GM21367 (cell line): ENCODE results near the gene FOXO6.

Source experiments
- ATAC-seq: cut with Tn5 transposase; IDR thresholded peaks from one replicate; pipeline ENCODE4 v1.9.1; 2021; ENCODE audit not compliant: unreplicated experiment

Gene FOXO6

GRCh38 chr1:41400225-41400624 lies 39.0 kb downstream of the FOXO6 start:
- no peak for ATAC-seq

GRCh38 chr1:41401899-41402298 lies 40.7 kb downstream of the FOXO6 start:
- no peak for ATAC-seq

- ATAC-seq = no peak
Measured at GRCh38 chr1:41404308-41404761, 43.1 kb downstream of the FOXO6 start.

GRCh38 chr1:41407664-41408252 lies 46.5 kb downstream of the FOXO6 start:
- ATAC-seq = no peak

GRCh38 chr1:41408691-41409090 lies 47.5 kb downstream of the FOXO6 start:
- ATAC-seq = no peak

GRCh38 chr1:41409825-41410224 lies 48.6 kb downstream of the FOXO6 start:
- no peak for ATAC-seq

GRCh38 chr1:41410462-41410861 lies 49.2 kb downstream of the FOXO6 start:
- ATAC-seq = no peak

GRCh38 chr1:41411229-41411628 lies 50.0 kb downstream of the FOXO6 start:
- ATAC-seq = no peak

GRCh38 chr1:41412748-41413147 lies 51.5 kb downstream of the FOXO6 start:
- ATAC-seq = no peak

- ATAC-seq = no peak
Measured at GRCh38 chr1:41413748-41414281, 52.6 kb downstream of the FOXO6 start.

GRCh38 chr1:41414296-41414695 lies 53.1 kb downstream of the FOXO6 start:
- ATAC-seq = no peak

- no peak for ATAC-seq
Measured at GRCh38 chr1:41414716-41415306, 53.6 kb downstream of the FOXO6 start.

GRCh38 chr1:41416081-41416480 lies 54.8 kb downstream of the FOXO6 start:
- no peak for ATAC-seq

- ATAC-seq = no peak
Measured at GRCh38 chr1:41416552-41417334, 55.5 kb downstream of the FOXO6 start.

- ATAC-seq = no peak
Measured at GRCh38 chr1:41417335-41417682, 56.1 kb downstream of the FOXO6 start.

GRCh38 chr1:41417746-41418145 lies 56.5 kb downstream of the FOXO6 start:
- ATAC-seq = no peak

GRCh38 chr1:41418857-41419583 lies 57.8 kb downstream of the FOXO6 start:
- ATAC-seq = no peak

GRCh38 chr1:41419584-41420295 lies 58.5 kb downstream of the FOXO6 start:
- ATAC-seq = no peak

GRCh38 chr1:41420351-41420750 lies 59.1 kb downstream of the FOXO6 start:
- ATAC-seq = no peak

- ATAC-seq = no peak
Measured at GRCh38 chr1:41420860-41421259, 59.6 kb downstream of the FOXO6 start.

GRCh38 chr1:41422306-41422705 lies 61.1 kb downstream of the FOXO6 start:
- no peak for ATAC-seq
